Adipose tissue (tissue), 3 donors: ENCODE data around the gene FHL2. TPM values are rescaled to one million over a fixed set of nuclear protein-coding genes. Genes with fewer than 3 reads are reported as not detected.
"Not testable (repeated sequence)": the region's sequence is repeated elsewhere in the genome, so short reads cannot be mapped to it uniquely, and the experiment has no call there.

Experiments used
- H3K27ac ChIP-seq: one replicate; pipeline ENCODE4 v1.5.1; 2013; ENCODE audit warnings: low read depth, low read length
- WGBS, 3 donors: extraction: QIAGEN DNeasy Blood & Tissue Kit; methylation state at CpG; one replicate each; pipeline ENCODE4 v1.1.7; 2013; 5-methylcytosine and 5-hydroxymethylcytosine counted together
- polyA plus RNA-seq, 3 donors: library from polyadenylated mRNA; stranded (reverse); fragments of 200-250 nt; gene quantifications; one replicate each; pipeline ENCODE4 v1.2.3, GENCODE V29; 2013
- donor health status: healthy with polysubstance abuse.
- donor health status: Bipolar disorder and iron deficiency.
- donor health status: healthy.

Gene FHL2
- polyA plus RNA-seq, 3 donors, result 2.5 to 26.7 (median 19.6) TPM

GRCh38 chr2:105330681-105331375 is 68.0 kb downstream of the FHL2 start:
- WGBS, 3 donors, result 94 to 96% (median 95%) methylated on average over 4 of the region's 4 CpGs
- H3K27ac ChIP-seq, result no peak overlapping the region

- H3K27ac ChIP-seq, result peak within 1 kb of the TSS; percentile 34
- WGBS, 3 donors, result 2 to 3% (median 3%) methylated on average over 50 to 100 of the region's 101 CpGs
Observed at GRCh38 chr2:105329561-105330495, 69.0 kb downstream of the FHL2 start, which contains the start of gene TGFBRAP1. TGFBRAP1 (minus strand) TSS chr2:105329735; CDS start chr2:105308301, 21,434 bp downstream.

GRCh38 chr2:105329197-105329554 is 69.7 kb downstream of the FHL2 start:
- H3K27ac ChIP-seq, result no peak overlapping the region
- WGBS, 3 donors, result 0 to 2% (median 0%) methylated on average over 15 to 17 of the region's 17 CpGs

GRCh38 chr2:105328281-105329196 is 70.3 kb downstream of the FHL2 start:
- no peak overlapping the region for H3K27ac ChIP-seq
- 16 to 26% (median 17%) methylated on average over 16 of the region's 16 CpGs for WGBS, 3 donors

- WGBS, 3 donors, result 60 to 78% (median 64%) methylated on average over 2 of the region's 2 CpGs
- H3K27ac ChIP-seq, result no peak overlapping the region
Observed at GRCh38 chr2:105327690-105328089, 71.2 kb downstream of the FHL2 start.

- 83 to 85% (median 84%) methylated on average over 3 of the region's 3 CpGs for WGBS, 3 donors
- not testable (repeated sequence) for H3K27ac ChIP-seq
Observed at GRCh38 chr2:105327271-105327670, 71.6 kb downstream of the FHL2 start.

GRCh38 chr2:105325389-105325963 is 73.4 kb downstream of the FHL2 start:
- 42 to 70% (median 47%) methylated on average over 3 of the region's 3 CpGs for WGBS, 3 donors
- H3K27ac ChIP-seq, result no peak overlapping the region

GRCh38 chr2:105324732-105325131 is 74.1 kb downstream of the FHL2 start:
- 61 to 90% (median 78%) methylated on average over 4 of the region's 4 CpGs for WGBS, 3 donors
- H3K27ac ChIP-seq, result no peak overlapping the region

GRCh38 chr2:105324101-105324500 is 74.8 kb downstream of the FHL2 start:
- 55 to 83% (median 69%) methylated on average over 4 of the region's 4 CpGs for WGBS, 3 donors
- no peak overlapping the region for H3K27ac ChIP-seq

- no peak overlapping the region for H3K27ac ChIP-seq
- 52 to 63% (median 62%) methylated on average over 5 of the region's 5 CpGs for WGBS, 3 donors
Observed at GRCh38 chr2:105323111-105323510, 75.7 kb downstream of the FHL2 start.

- no peak overlapping the region for H3K27ac ChIP-seq
Observed at GRCh38 chr2:105321875-105322646, 76.8 kb downstream of the FHL2 start.

GRCh38 chr2:105320651-105321215 is 78.1 kb downstream of the FHL2 start:
- WGBS, 3 donors, result 59 to 82% (median 70%) methylated on average over 7 of the region's 7 CpGs
- H3K27ac ChIP-seq, result no peak overlapping the region

More at GRCh38 chr2:105321875-105322646, 76.8 kb downstream of the FHL2 start:
- 90 to 93% (median 91%) methylated on average over 3 of the region's 3 CpGs for WGBS, 3 donors

GRCh38 chr2:105317937-105318336 is 80.9 kb downstream of the FHL2 start:
- no peak overlapping the region for H3K27ac ChIP-seq
- 78 to 97% (median 89%) methylated on average over 3 of the region's 3 CpGs for WGBS, 3 donors

- WGBS, 3 donors, result 81 to 92% (median 84%) methylated on average over 3 of the region's 3 CpGs
Observed at GRCh38 chr2:105315314-105315713, 83.5 kb downstream of the FHL2 start.

GRCh38 chr2:105313877-105314276 is 85.0 kb downstream of the FHL2 start:
- H3K27ac ChIP-seq, result no peak overlapping the region

More at GRCh38 chr2:105315314-105315713, 83.5 kb downstream of the FHL2 start:
- no peak overlapping the region for H3K27ac ChIP-seq
